ENCODE results near the gene RSRP1. TPM values are rescaled to one million over a fixed set of nuclear protein-coding genes. Genes with fewer than 3 reads are reported as not detected.
A peak's percentile ranks its signal among the peaks of the same experiment; 100 is the strongest.

Gene RSRP1
- total and polyA plus RNA-seq, 2 experiments from 2014 or later, result 91.4 to 93.7 TPM

DNA sequence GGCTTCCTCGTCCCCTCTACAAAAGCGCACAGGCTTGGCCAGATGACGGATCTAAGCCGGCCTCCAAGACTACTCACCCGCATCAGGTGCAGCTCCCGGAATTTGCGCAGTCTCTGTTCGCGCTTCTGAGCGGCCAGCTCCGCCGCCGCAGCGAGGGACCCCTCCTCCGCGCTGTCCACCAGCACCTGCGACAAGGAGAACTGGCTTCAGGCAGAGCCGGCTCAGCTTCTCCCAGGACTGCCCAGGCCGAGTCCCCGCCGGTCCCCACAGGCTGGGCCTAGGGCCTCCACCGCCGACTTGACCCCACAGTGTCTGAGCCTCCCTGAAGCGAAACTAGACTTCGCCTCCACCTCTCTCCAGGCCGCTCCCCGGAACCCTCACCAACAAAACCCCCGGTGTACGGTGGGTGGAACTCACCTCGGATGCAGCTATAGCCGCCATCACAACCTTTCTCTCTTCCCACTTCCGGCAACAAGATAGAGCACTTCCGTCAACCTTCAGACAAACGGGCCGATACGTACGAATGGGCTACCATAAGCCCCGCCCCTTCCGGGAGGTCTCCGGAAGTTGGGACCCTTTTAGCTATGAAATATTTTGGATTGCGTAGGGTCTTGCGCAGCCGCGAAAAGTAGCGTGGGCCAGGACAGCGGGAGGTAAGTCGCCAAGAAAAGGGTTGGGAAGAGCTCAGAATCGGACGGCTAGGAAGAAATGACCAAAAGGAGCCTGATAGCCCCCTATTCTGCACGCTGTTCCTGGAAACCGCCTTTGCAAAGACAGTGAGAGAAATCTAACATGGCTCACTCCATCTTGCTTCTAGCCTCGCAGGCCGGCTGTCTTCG is 15.0 kb downstream of the RSRP1 start, which contains the start of gene SYF2:
SYF2 (minus strand) TSS at position 476 of the 839 bp plus-strand sequence; CDS start at position 441, 35 bp downstream.
- peaks cover 13% of the 10 kb centered on the region for H3K4me1 Mint-ChIP-seq
- H3K27ac Mint-ChIP-seq, result no peak within 1 kb of the TSS
- Histone ChIP-seq H3F3A (replicated peaks; ENCODE audit: low read depth) (no peaks in the 10 kb centered on the region), H3K36me3 (ENCODE audit: insufficient read depth) (peaks cover 22% of the 10 kb centered on the region), H3K79me2 (replicated peaks; ENCODE audit: insufficient read depth) (peaks cover 46% of the 10 kb centered on the region), H3K4me1 (ENCODE audit: insufficient read depth) (peaks cover 5% of the 10 kb centered on the region), H3K27me3 (ENCODE audit: insufficient read depth) (no peaks in the 10 kb centered on the region), H4K20me1 (replicated peaks; ENCODE audit: insufficient read depth) (peaks cover 2% of the 10 kb centered on the region; the same call in 1 of the 2 replicates), H3K27ac (ENCODE audit: low read depth) (peak within 1 kb of the TSS; percentile 93), H3K4me3 (peak within 1 kb of the TSS; percentile 80), H2AFZ (no peak within 1 kb of the TSS), H3K9me2 (ENCODE audit: insufficient read depth) (no peaks in the 10 kb centered on the region), H3K4me2 (peak within 1 kb of the TSS; percentile 86)
- DNase-seq (ENCODE audit: low spot score) (peak; percentile 98), ATAC-seq (peak; percentile 91)
- TF ChIP-seq NANOG (IDR thresholded peaks at IDR 0.05; ENCODE audit: borderline replicate concordance) (no peak), ZNF114 (CRISPR knock-in tag; IDR thresholded peaks at IDR 0.05) (no peak), EZH2 (IDR thresholded peaks at IDR 0.05; ENCODE audit: low read depth, unreplicated experiment) (no peak), ZNF331 (CRISPR knock-in tag; IDR thresholded peaks at IDR 0.05; ENCODE audit: low read depth) (no peak), STAT1 (IDR thresholded peaks at IDR 0.05; ENCODE audit: unreplicated experiment) (no peak), EZH2phosphoT487 (IDR thresholded peaks at IDR 0.05; ENCODE audit: unreplicated experiment) (no peak), POLR2AphosphoS5 (IDR thresholded peaks at IDR 0.05; ENCODE audit: low read depth) (peak; percentile 87), CREB1 (CRISPR knock-in tag; IDR thresholded peaks at IDR 0.05; ENCODE audit: low read depth) (peak; percentile 69), JUNB (IDR thresholded peaks at IDR 0.05; ENCODE audit: unreplicated experiment) (no peak)
- TF ChIP-seq, protein P1, sequence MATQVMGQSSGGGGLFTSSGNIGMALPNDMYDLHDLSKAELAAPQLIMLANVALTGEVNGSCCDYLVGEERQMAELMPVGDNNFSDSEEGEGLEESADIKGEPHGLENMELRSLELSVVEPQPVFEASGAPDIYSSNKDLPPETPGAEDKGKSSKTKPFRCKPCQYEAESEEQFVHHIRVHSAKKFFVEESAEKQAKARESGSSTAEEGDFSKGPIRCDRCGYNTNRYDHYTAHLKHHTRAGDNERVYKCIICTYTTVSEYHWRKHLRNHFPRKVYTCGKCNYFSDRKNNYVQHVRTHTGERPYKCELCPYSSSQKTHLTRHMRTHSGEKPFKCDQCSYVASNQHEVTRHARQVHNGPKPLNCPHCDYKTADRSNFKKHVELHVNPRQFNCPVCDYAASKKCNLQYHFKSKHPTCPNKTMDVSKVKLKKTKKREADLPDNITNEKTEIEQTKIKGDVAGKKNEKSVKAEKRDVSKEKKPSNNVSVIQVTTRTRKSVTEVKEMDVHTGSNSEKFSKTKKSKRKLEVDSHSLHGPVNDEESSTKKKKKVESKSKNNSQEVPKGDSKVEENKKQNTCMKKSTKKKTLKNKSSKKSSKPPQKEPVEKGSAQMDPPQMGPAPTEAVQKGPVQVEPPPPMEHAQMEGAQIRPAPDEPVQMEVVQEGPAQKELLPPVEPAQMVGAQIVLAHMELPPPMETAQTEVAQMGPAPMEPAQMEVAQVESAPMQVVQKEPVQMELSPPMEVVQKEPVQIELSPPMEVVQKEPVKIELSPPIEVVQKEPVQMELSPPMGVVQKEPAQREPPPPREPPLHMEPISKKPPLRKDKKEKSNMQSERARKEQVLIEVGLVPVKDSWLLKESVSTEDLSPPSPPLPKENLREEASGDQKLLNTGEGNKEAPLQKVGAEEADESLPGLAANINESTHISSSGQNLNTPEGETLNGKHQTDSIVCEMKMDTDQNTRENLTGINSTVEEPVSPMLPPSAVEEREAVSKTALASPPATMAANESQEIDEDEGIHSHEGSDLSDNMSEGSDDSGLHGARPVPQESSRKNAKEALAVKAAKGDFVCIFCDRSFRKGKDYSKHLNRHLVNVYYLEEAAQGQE (IDR thresholded peaks at IDR 0.05; ENCODE audit: unreplicated experiment), result no peak
- TF ChIP-seq, protein P2, sequence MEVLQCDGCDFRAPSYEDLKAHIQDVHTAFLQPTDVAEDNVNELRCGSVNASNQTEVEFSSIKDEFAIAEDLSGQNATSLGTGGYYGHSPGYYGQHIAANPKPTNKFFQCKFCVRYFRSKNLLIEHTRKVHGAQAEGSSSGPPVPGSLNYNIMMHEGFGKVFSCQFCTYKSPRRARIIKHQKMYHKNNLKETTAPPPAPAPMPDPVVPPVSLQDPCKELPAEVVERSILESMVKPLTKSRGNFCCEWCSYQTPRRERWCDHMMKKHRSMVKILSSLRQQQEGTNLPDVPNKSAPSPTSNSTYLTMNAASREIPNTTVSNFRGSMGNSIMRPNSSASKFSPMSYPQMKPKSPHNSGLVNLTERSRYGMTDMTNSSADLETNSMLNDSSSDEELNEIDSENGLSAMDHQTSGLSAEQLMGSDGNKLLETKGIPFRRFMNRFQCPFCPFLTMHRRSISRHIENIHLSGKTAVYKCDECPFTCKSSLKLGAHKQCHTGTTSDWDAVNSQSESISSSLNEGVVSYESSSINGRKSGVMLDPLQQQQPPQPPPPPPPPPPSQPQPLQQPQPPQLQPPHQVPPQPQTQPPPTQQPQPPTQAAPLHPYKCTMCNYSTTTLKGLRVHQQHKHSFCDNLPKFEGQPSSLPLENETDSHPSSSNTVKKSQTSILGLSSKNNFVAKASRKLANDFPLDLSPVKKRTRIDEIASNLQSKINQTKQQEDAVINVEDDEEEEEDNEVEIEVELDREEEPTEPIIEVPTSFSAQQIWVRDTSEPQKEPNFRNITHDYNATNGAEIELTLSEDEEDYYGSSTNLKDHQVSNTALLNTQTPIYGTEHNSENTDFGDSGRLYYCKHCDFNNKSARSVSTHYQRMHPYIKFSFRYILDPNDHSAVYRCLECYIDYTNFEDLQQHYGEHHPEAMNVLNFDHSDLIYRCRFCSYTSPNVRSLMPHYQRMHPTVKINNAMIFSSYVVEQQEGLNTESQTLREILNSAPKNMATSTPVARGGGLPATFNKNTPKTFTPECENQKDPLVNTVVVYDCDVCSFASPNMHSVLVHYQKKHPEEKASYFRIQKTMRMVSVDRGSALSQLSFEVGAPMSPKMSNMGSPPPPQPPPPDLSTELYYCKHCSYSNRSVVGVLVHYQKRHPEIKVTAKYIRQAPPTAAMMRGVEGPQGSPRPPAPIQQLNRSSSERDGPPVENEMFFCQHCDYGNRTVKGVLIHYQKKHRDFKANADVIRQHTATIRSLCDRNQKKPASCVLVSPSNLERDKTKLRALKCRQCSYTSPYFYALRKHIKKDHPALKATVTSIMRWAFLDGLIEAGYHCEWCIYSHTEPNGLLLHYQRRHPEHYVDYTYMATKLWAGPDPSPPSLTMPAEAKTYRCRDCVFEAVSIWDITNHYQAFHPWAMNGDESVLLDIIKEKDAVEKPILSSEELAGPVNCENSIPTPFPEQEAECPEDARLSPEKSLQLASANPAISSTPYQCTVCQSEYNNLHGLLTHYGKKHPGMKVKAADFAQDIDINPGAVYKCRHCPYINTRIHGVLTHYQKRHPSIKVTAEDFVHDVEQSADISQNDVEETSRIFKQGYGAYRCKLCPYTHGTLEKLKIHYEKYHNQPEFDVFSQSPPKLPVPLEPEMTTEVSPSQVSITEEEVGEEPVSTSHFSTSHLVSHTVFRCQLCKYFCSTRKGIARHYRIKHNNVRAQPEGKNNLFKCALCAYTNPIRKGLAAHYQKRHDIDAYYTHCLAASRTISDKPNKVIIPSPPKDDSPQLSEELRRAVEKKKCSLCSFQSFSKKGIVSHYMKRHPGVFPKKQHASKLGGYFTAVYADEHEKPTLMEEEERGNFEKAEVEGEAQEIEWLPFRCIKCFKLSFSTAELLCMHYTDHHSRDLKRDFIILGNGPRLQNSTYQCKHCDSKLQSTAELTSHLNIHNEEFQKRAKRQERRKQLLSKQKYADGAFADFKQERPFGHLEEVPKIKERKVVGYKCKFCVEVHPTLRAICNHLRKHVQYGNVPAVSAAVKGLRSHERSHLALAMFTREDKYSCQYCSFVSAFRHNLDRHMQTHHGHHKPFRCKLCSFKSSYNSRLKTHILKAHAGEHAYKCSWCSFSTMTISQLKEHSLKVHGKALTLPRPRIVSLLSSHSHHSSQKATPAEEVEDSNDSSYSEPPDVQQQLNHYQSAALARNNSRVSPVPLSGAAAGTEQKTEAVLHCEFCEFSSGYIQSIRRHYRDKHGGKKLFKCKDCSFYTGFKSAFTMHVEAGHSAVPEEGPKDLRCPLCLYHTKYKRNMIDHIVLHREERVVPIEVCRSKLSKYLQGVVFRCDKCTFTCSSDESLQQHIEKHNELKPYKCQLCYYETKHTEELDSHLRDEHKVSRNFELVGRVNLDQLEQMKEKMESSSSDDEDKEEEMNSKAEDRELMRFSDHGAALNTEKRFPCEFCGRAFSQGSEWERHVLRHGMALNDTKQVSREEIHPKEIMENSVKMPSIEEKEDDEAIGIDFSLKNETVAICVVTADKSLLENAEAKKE (CRISPR knock-in tag; IDR thresholded peaks at IDR 0.05), result no peak
- TF ChIP-seq, protein P3, sequence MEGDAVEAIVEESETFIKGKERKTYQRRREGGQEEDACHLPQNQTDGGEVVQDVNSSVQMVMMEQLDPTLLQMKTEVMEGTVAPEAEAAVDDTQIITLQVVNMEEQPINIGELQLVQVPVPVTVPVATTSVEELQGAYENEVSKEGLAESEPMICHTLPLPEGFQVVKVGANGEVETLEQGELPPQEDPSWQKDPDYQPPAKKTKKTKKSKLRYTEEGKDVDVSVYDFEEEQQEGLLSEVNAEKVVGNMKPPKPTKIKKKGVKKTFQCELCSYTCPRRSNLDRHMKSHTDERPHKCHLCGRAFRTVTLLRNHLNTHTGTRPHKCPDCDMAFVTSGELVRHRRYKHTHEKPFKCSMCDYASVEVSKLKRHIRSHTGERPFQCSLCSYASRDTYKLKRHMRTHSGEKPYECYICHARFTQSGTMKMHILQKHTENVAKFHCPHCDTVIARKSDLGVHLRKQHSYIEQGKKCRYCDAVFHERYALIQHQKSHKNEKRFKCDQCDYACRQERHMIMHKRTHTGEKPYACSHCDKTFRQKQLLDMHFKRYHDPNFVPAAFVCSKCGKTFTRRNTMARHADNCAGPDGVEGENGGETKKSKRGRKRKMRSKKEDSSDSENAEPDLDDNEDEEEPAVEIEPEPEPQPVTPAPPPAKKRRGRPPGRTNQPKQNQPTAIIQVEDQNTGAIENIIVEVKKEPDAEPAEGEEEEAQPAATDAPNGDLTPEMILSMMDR (conservative IDR thresholded peaks at IDR 0.05; ENCODE audit: low read depth in 2 of 2), result no peak
- TF ChIP-seq, protein P4, sequence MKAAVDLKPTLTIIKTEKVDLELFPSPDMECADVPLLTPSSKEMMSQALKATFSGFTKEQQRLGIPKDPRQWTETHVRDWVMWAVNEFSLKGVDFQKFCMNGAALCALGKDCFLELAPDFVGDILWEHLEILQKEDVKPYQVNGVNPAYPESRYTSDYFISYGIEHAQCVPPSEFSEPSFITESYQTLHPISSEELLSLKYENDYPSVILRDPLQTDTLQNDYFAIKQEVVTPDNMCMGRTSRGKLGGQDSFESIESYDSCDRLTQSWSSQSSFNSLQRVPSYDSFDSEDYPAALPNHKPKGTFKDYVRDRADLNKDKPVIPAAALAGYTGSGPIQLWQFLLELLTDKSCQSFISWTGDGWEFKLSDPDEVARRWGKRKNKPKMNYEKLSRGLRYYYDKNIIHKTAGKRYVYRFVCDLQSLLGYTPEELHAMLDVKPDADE (IDR thresholded peaks at IDR 0.05), result 0 out of 2 replicates have a peak, but pooled peaks have one; percentile 41
- H3K36me3 Mint-ChIP-seq (ENCODE audit: low read depth), result peaks cover 32% of the 10 kb centered on the region
- no peaks in the 10 kb centered on the region for H3K9me3 Mint-ChIP-seq
- H3K27me3 Mint-ChIP-seq (ENCODE audit: insufficient read depth, low read depth, poor library complexity), result peaks cover 2% of the 10 kb centered on the region
- H3K4me3 Mint-ChIP-seq, result no peak within 1 kb of the TSS
